ENCODE results near the gene LUC7L3.
A peak's percentile ranks its signal among the peaks of the same experiment; 100 is the strongest.

Gene LUC7L3
- long read RNA-seq, full-length matches to known transcripts, result 9 of 119 reads
- long read RNA-seq, partial matches to known transcripts, result 77 of 119 reads
- long read RNA-seq, other reads (novel, unspliced or antisense), result 33 of 119 reads

GRCh38 chr17:50719144-50719923 lies at the start of gene LUC7L3:
TSS of gene LUC7L3 (plus strand) at chr17:50719603. CDS start at chr17:50719733, 130 bp downstream.
- Histone ChIP-seq H3K27me3 (ENCODE audit: insufficient read depth, poor library complexity, severe bottlenecking) (no peaks in the 10 kb centered on the region), H3K4me3 (replicated peaks; ENCODE audit: insufficient read depth, low read length) (peak within 1 kb of the TSS; percentile 76), H3K27ac (replicated peaks) (peak within 1 kb of the TSS; percentile 97)
- TF ChIP-seq CTCF (IDR thresholded peaks at IDR 0.05; ENCODE audit: insufficient read depth, low read length) (no peak), POLR2AphosphoS5 (IDR thresholded peaks at IDR 0.05; ENCODE audit: low read depth) (peak; percentile 96), GABPA (IDR thresholded peaks at IDR 0.05; ENCODE audit: low read depth) (peak; percentile 3; the same call in 1 of the 2 replicates), REST (IDR thresholded peaks at IDR 0.05; ENCODE audit: insufficient replicate concordance, low read depth) (peak; percentile 34), SPI1 (IDR thresholded peaks at IDR 0.05; ENCODE audit: borderline replicate concordance, low read depth) (no peak)
- peak; percentile 89 to 92 for DNase-seq (ENCODE audit: low read depth in 1 of 2, low spot score in 1 of 2)

- no peak for DNase-seq (ENCODE audit: low read depth in 1 of 2, low spot score in 1 of 2)
- TF ChIP-seq POLR2AphosphoS5 (IDR thresholded peaks at IDR 0.05; ENCODE audit: low read depth), result no peak
- no peak for TF ChIP-seq SPI1 (IDR thresholded peaks at IDR 0.05; ENCODE audit: borderline replicate concordance, low read depth)
- no peak for TF ChIP-seq GABPA (IDR thresholded peaks at IDR 0.05; ENCODE audit: low read depth)
- TF ChIP-seq REST (IDR thresholded peaks at IDR 0.05; ENCODE audit: insufficient replicate concordance, low read depth), result no peak
- TF ChIP-seq CTCF (IDR thresholded peaks at IDR 0.05; ENCODE audit: insufficient read depth, low read length), result no peak
- no peaks in the 10 kb centered on the region for H3K27me3 ChIP-seq (ENCODE audit: insufficient read depth, poor library complexity, severe bottlenecking)
- H3K4me3 ChIP-seq (replicated peaks; ENCODE audit: insufficient read depth, low read length), result no peak overlapping the region
- H3K27ac ChIP-seq (replicated peaks), result no peak overlapping the region
Measured at GRCh38 chr17:50672071-50672470, 47.3 kb upstream of the LUC7L3 start.

- DNase-seq (ENCODE audit: low read depth in 1 of 2, low spot score in 1 of 2), result no peak
- H3K27me3 ChIP-seq (ENCODE audit: insufficient read depth, poor library complexity, severe bottlenecking), result no peaks in the 10 kb centered on the region
Measured at GRCh38 chr17:50672831-50673551, 46.4 kb upstream of the LUC7L3 start.

More at GRCh38 chr17:50672831-50673551, 46.4 kb upstream of the LUC7L3 start:
- Histone ChIP-seq H3K4me3 (replicated peaks; ENCODE audit: insufficient read depth, low read length) (no peak overlapping the region), H3K27ac (replicated peaks) (no peak overlapping the region)
- TF ChIP-seq POLR2AphosphoS5 (IDR thresholded peaks at IDR 0.05; ENCODE audit: low read depth), result no peak
- no peak for TF ChIP-seq SPI1 (IDR thresholded peaks at IDR 0.05; ENCODE audit: borderline replicate concordance, low read depth)
- TF ChIP-seq GABPA (IDR thresholded peaks at IDR 0.05; ENCODE audit: low read depth), result no peak
- TF ChIP-seq CTCF (IDR thresholded peaks at IDR 0.05; ENCODE audit: insufficient read depth, low read length), result no peak
- TF ChIP-seq REST (IDR thresholded peaks at IDR 0.05; ENCODE audit: insufficient replicate concordance, low read depth), result no peak
